Measurements from ENCODE around the gene LMAN2.
"Not testable (repeated sequence)": the region's sequence is repeated elsewhere in the genome, so short reads cannot be mapped to it uniquely, and the experiment has no call there.

Gene LMAN2

GRCh38 chr5:177375516-177375915 lies 24.0 kb upstream of the LMAN2 start:
- H3K27me3 ChIP-seq (ENCODE audit: control insufficient read depth, insufficient read depth, low read length); H3K9ac ChIP-seq (ENCODE audit: low read depth, low read length); H3K4me1 ChIP-seq (ENCODE audit: control insufficient read depth, insufficient read depth, low read length); H3K9me3 ChIP-seq (ENCODE audit: control insufficient read depth, insufficient read depth, low read length); H3K36me3 ChIP-seq (ENCODE audit: control insufficient read depth, insufficient read depth, low read length); H3K4me3 ChIP-seq (ENCODE audit: low read depth, low read length): not testable (repeated sequence)

DNA sequence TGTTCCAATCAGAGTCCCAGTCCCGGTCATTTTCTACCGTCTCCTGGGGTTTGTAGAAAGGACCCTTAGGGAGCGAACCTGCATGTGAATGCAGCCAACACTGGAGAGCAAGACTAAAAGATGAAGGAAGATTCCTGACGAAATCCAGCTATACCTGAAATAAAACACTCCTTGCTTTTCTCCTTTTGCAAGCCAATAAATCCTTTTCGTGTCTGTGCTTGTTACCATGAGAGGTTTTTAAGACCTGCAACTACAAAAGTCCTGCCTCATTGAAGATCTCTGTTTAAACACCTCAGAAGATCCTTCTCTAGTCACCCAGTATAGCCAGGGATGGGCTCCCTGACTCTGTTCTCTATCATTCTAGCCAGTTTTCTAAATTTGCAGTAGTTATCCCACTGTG lies 22.7 kb upstream of the LMAN2 start:
- Histone ChIP-seq H3K27me3 (ENCODE audit: control insufficient read depth, insufficient read depth, low read length) (no peaks in the 10 kb centered on the region), H3K36me3 (ENCODE audit: control insufficient read depth, insufficient read depth, low read length) (peaks cover 10% of the 10 kb centered on the region), H3K4me1 (ENCODE audit: control insufficient read depth, insufficient read depth, low read length) (peaks cover 13% of the 10 kb centered on the region), H3K9me3 (ENCODE audit: control insufficient read depth, insufficient read depth, low read length) (no peaks in the 10 kb centered on the region), H3K9ac (ENCODE audit: low read depth, low read length) (no peak overlapping the region), H3K4me3 (ENCODE audit: low read depth, low read length) (no peak overlapping the region)

- no peak overlapping the region for H3K4me3 ChIP-seq (ENCODE audit: low read depth, low read length)
- H3K27me3 ChIP-seq (ENCODE audit: control insufficient read depth, insufficient read depth, low read length) = peaks cover 1% of the 10 kb centered on the region
- peaks cover 12% of the 10 kb centered on the region for H3K36me3 ChIP-seq (ENCODE audit: control insufficient read depth, insufficient read depth, low read length)
- H3K9me3 ChIP-seq (ENCODE audit: control insufficient read depth, insufficient read depth, low read length) = no peaks in the 10 kb centered on the region
- no peak overlapping the region for H3K9ac ChIP-seq (ENCODE audit: low read depth, low read length)
- H3K4me1 ChIP-seq (ENCODE audit: control insufficient read depth, insufficient read depth, low read length) = peaks cover 15% of the 10 kb centered on the region
Measured at GRCh38 chr5:177373806-177374205, 22.3 kb upstream of the LMAN2 start.

DNA sequence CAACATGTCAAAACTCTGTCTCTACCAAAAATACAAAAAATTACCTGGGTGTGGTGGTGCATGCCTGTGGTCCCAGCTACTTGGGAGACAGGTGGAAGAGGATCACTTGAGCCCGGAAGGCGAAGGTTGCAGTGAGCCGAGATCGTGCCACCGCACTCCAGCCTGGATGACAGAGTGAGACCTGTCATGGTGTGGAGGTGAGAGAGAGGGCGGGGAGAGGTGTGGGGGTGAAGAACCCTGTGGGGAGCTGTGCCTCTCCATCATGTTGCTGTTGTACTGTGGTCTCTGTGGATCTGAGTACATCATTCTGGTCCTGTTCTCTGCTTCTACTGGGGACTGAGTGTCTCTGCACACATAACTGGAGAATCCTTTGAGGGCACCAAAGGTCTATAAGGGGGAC lies 21.4 kb upstream of the LMAN2 start:
- Histone ChIP-seq H3K9me3 (ENCODE audit: control insufficient read depth, insufficient read depth, low read length) (no peaks in the 10 kb centered on the region), H3K36me3 (ENCODE audit: control insufficient read depth, insufficient read depth, low read length) (peaks cover 16% of the 10 kb centered on the region), H3K9ac (ENCODE audit: low read depth, low read length) (no peak overlapping the region), H3K4me1 (ENCODE audit: control insufficient read depth, insufficient read depth, low read length) (peaks cover 21% of the 10 kb centered on the region), H3K27me3 (ENCODE audit: control insufficient read depth, insufficient read depth, low read length) (peaks cover 10% of the 10 kb centered on the region), H3K4me3 (ENCODE audit: low read depth, low read length) (no peak overlapping the region)

DNA sequence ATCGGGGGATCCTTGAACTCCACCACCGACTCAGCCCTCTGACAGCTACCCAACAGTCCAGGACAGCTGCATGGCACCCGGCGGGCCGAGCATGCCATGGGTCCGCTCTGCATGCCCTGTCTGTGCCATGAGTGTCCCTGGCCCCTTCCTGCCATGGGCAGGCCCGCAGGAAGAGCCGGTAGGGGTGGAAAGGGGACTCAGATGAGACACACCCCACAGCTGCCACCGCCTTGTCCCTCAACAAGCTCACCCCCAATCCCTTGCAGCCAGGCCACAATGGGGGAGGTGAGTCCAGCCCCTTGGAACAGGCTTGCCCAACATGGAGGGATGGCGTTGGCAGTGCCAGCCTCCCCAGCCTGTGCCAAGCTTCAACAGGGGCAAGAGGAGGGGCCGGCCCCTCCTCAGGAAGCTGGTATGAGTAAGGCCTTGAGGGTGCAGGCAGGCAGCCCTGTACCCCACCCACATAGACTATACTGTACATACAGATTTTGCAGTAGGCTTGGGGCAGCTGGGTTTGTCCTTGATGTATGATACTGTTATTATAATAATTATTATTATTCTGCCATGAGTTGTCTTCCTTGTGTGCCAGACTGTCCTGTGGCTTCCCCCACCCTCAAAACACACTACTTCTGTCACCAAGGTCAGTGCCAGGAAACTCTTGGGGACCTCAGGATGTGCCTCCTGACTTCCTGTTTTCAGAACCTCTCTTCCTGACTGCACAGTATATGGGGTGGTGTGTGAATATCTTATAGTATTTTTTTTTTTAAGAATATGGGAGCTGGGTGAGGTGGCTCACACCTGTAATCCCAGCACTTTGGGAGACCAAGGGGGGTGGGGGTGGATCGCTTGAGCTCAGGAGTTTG lies 20.8 kb upstream of the LMAN2 start:
- no peaks in the 10 kb centered on the region for H3K9me3 ChIP-seq (ENCODE audit: control insufficient read depth, insufficient read depth, low read length)
- H3K4me3 ChIP-seq (ENCODE audit: low read depth, low read length) = no peak overlapping the region
- peaks cover 16% of the 10 kb centered on the region for H3K36me3 ChIP-seq (ENCODE audit: control insufficient read depth, insufficient read depth, low read length)
- peaks cover 12% of the 10 kb centered on the region for H3K27me3 ChIP-seq (ENCODE audit: control insufficient read depth, insufficient read depth, low read length)
- peaks cover 21% of the 10 kb centered on the region for H3K4me1 ChIP-seq (ENCODE audit: control insufficient read depth, insufficient read depth, low read length)
- H3K9ac ChIP-seq (ENCODE audit: low read depth, low read length) = no peak overlapping the region

DNA sequence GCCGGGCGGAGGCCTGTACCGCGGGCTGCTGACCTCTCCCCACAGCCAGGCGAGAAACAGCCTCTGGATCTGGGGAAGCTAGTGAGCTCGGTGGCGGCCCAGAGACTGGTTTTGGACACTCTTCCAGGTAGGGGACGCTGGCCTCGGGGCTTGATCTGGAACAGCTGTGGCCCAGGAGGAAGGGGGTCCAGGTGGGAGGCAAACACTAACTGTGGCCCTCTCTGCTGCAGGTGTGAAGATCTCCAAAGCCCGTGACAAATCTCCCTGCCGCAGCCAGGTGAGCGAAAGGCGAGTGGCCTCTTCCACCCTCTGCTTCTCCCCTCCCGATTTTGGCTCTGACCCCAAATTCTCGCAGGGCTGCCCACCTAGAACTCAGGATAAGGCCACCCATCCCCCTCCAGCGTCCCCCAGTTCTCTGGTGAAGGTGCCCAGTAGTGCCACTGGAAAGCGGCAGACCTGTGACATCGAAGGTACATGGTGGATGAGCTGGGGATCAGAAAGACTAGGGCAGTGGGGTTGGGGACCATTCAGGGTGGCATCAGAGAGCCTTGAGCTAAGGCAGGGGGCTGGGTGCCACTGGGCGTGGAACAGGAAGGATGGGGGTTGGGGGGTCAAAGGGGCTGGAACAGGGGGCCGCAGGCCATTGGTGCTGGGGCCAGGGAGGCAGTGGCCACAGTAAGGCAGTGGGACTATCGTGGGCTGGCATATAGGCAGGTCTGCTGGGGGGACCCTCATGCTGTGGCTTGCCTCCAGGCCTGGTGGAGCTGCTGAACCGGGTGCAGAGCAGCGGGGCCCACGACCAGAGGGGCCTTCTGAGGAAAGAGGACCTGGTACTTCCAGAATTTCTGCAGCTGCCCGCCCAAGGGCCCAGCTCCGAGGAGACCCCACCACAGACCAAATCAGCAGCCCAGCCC lies 19.9 kb upstream of the LMAN2 start:
- Histone ChIP-seq H3K4me1 (ENCODE audit: control insufficient read depth, insufficient read depth, low read length) (peaks cover 23% of the 10 kb centered on the region), H3K36me3 (ENCODE audit: control insufficient read depth, insufficient read depth, low read length) (peaks cover 16% of the 10 kb centered on the region), H3K4me3 (ENCODE audit: low read depth, low read length) (peak overlapping the region; percentile 68), H3K27me3 (ENCODE audit: control insufficient read depth, insufficient read depth, low read length) (peaks cover 12% of the 10 kb centered on the region), H3K9me3 (ENCODE audit: control insufficient read depth, insufficient read depth, low read length) (no peaks in the 10 kb centered on the region), H3K9ac (ENCODE audit: low read depth, low read length) (peak overlapping the region; percentile 81)

GRCh38 chr5:177370488-177371119 lies 19.1 kb upstream of the LMAN2 start:
- peaks cover 26% of the 10 kb centered on the region for H3K4me1 ChIP-seq (ENCODE audit: control insufficient read depth, insufficient read depth, low read length)
- H3K4me3 ChIP-seq (ENCODE audit: low read depth, low read length) = peak overlapping the region; percentile 68
- H3K36me3 ChIP-seq (ENCODE audit: control insufficient read depth, insufficient read depth, low read length) = peaks cover 16% of the 10 kb centered on the region
- no peak overlapping the region for H3K9ac ChIP-seq (ENCODE audit: low read depth, low read length)
- no peaks in the 10 kb centered on the region for H3K9me3 ChIP-seq (ENCODE audit: control insufficient read depth, insufficient read depth, low read length)
- peaks cover 12% of the 10 kb centered on the region for H3K27me3 ChIP-seq (ENCODE audit: control insufficient read depth, insufficient read depth, low read length)

- Histone ChIP-seq H3K36me3 (ENCODE audit: control insufficient read depth, insufficient read depth, low read length) (peaks cover 16% of the 10 kb centered on the region), H3K27me3 (ENCODE audit: control insufficient read depth, insufficient read depth, low read length) (peaks cover 12% of the 10 kb centered on the region), H3K9me3 (ENCODE audit: control insufficient read depth, insufficient read depth, low read length) (no peaks in the 10 kb centered on the region), H3K9ac (ENCODE audit: low read depth, low read length) (no peak overlapping the region), H3K4me1 (ENCODE audit: control insufficient read depth, insufficient read depth, low read length) (peaks cover 28% of the 10 kb centered on the region), H3K4me3 (ENCODE audit: low read depth, low read length) (no peak overlapping the region)
Measured at GRCh38 chr5:177369645-177370440, 18.4 kb upstream of the LMAN2 start.

- peaks cover 16% of the 10 kb centered on the region for H3K36me3 ChIP-seq (ENCODE audit: control insufficient read depth, insufficient read depth, low read length)
- peaks cover 12% of the 10 kb centered on the region for H3K27me3 ChIP-seq (ENCODE audit: control insufficient read depth, insufficient read depth, low read length)
- H3K9me3 ChIP-seq (ENCODE audit: control insufficient read depth, insufficient read depth, low read length) = no peaks in the 10 kb centered on the region
- H3K9ac ChIP-seq (ENCODE audit: low read depth, low read length) = no peak overlapping the region
- peaks cover 30% of the 10 kb centered on the region for H3K4me1 ChIP-seq (ENCODE audit: control insufficient read depth, insufficient read depth, low read length)
- no peak overlapping the region for H3K4me3 ChIP-seq (ENCODE audit: low read depth, low read length)
Measured at GRCh38 chr5:177368869-177369644, 17.6 kb upstream of the LMAN2 start.

DNA sequence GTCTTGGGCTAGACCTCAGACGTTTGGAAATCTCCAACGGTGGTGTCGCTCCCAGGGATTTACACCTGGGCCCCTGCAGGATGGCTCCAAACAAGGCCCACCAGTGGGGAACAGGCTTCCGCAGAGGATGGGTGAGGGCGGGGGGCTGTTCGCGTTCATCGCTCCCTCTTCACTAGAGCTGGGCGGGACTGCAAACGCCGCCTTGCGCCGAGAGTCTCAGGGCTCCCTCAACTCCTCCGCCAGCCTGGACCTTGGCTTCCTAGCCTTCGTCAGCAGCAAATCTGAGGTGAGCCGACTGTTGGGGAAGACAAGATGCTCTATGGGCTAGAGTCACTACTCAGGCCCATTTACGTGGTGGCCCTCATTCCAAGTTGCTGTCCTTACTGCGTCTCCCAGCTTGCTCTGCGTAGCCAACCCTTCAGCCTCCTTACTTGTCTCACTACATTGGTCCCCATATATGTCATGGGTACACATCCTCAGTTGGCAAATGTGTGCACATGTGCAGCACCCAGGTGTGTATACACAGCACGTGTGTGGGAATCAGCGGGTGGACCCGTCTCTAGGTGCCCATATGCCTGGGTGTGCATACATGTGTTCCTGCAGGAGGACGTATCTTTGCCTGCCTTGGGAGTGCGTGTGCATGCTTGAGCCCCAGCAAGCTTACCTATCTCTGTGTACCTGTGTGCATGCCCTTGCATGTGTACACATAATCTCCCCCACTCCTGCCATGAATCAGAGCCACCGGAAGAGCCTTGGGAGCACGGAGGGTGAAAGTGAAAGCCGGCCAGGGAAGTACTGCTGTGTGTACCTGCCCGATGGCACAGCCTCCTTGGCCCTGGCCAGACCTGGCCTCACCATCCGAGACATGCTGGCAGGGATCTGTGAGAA lies 16.8 kb upstream of the LMAN2 start:
- H3K4me1 ChIP-seq (ENCODE audit: control insufficient read depth, insufficient read depth, low read length) = peaks cover 34% of the 10 kb centered on the region
- H3K4me3 ChIP-seq (ENCODE audit: low read depth, low read length) = peak overlapping the region; percentile 77

More for the DNA sequence above, 16.8 kb upstream of the LMAN2 start:
- Histone ChIP-seq H3K36me3 (ENCODE audit: control insufficient read depth, insufficient read depth, low read length) (peaks cover 16% of the 10 kb centered on the region), H3K27me3 (ENCODE audit: control insufficient read depth, insufficient read depth, low read length) (peaks cover 12% of the 10 kb centered on the region), H3K9me3 (ENCODE audit: control insufficient read depth, insufficient read depth, low read length) (no peaks in the 10 kb centered on the region), H3K9ac (ENCODE audit: low read depth, low read length) (peak overlapping the region; percentile 32)

Data from iPS-15b (cell line).